Activated CD4-positive, alpha-beta T cell treated with anti-CD3 and anti-CD28 coated beads, Interleukin-2, amount 50 U/mL, for 16 hours (primary cell): ENCODE measurements around the gene POMT1.
"Not testable (repeated sequence)": the region's sequence is repeated elsewhere in the genome, so short reads cannot be mapped to it uniquely, and the experiment has no call there.

ENCODE experiments used
- DNase-seq: peaks from one replicate; pipeline ENCODE4 v3.0.0-alpha.2; 2020

Gene POMT1

DNA sequence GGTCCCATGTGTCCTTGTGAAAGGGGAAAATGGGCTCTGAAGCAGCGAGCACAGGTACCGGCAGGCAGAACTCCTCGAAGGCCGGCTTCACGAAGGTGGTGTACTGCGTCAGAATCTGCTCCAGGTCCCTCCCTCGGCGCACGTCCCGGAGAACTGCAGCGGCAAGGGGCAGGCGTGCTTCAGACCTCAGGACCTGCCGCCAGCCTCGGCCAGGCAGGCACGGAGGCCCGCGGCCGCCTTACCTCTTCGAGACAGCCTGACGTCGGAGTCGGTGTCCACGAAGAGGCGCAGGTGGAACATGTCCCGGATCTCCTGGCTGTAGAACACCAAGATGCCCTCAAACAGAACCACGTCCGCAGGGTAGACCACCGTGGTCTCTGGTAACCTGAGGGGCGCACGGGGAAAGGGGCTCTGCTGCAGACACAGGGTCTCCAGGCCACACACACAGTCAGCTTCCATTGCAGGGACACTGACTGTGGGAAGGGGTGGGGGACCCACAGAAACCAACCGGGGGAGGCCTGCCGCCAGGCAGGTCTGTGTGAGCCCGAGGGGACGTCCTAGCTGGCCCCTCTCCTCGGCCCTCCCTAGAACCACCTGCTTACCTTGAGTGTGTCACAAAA lies 26.3 kb downstream of the POMT1 start:
- DNase-seq, result no peak

GRCh38 chr9:131529597-131530545 lies 27.2 kb downstream of the POMT1 start:
- DNase-seq, result no peak

GRCh38 chr9:131530546-131530919 lies 27.8 kb downstream of the POMT1 start:
- DNase-seq, result no peak

- DNase-seq, result peak; percentile 78
Measured at GRCh38 chr9:131530920-131531832, 28.5 kb downstream of the POMT1 start, which contains the start of gene UCK1. TSS of gene UCK1 (minus strand) at chr9:131531263. CDS start at chr9:131531174, 89 bp downstream.

DNA sequence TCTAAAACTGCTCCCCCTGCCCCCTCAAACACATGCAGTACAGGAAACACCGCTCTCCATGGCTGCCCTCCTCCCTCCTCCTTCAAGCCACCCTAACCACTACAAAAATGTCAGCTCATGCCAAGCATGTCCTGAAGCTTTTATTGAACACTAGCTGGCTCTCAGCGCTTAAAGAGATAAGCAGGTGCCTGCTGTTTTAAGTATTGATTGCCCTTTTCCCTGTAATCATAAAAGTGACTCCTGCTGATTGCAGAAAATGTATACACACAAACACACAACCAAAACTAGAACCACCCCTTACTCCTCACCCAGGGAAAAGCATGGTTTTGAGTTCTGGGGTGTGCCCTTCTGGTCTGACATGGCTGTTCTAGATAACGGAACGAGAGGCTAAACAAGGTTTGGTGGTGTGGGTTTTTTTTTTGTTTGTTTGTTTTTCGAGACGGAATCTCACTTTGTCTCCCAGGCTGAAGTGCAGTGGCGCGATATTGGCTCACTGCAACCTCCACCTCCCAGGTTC lies 32.1 kb downstream of the POMT1 start:
- DNase-seq, result no peak

DNA sequence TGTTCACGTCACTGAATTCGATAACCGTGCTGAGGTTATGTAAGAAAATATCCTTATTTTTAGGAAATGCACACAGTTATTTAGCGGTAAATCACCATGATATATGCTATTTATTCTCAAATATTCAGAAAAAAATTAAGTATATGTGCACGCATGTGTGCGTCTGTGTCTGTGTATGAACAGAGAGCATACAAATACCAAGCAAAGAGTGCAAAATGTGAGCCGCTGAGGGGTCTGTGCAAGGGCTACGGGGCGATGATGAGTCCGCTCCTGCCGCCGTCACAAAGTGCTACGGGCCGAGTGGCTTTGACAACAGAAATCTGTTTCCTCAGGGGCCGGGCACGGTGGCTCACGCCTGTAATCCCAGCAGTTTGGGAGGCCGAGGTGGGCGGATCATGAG lies 35.2 kb downstream of the POMT1 start:
- no peak for DNase-seq

DNA sequence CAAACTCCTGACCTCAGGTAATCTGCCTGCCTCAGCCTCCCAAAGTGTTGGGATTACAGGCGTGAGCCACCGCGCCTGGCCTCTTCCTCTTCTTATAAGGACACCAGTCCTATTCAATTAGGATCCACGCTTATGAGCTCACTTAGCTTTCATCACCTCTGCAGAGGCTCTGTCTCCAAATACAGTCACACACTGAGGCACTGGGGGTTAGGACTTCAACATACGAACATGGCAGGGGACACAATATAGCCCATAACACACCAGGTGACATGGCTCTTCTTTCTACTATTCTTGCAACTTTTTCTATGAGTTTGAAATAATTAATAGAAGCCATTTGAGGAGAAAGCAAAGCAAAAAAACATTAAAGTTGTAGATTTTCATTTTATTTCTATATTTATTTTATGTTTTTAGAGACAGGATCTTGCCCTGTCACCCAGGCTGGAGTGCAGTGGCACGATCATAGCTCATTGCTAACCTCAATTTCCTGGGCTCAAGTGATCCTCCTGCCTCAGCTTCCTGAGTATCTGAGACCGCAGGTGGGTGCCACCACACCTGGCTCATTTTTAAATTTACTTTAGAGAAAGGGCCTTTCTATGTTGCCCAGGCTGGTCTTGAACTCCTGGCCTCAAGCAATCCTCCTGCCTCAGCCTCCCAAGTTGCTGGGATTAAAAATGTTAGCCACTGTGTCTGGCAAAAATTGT lies 36.7 kb downstream of the POMT1 start:
- no peak for DNase-seq

- DNase-seq, result no peak
Measured at GRCh38 chr9:131543141-131543540, 40.4 kb downstream of the POMT1 start.

- no peak for DNase-seq
Measured at GRCh38 chr9:131545003-131545785, 42.5 kb downstream of the POMT1 start, which contains the start of gene PRRT1B. TSS of gene PRRT1B (plus strand) at chr9:131545523. CDS start at chr9:131545616, 93 bp downstream.

- DNase-seq, result no peak
Measured at GRCh38 chr9:131545786-131546335, 43.1 kb downstream of the POMT1 start.

DNA sequence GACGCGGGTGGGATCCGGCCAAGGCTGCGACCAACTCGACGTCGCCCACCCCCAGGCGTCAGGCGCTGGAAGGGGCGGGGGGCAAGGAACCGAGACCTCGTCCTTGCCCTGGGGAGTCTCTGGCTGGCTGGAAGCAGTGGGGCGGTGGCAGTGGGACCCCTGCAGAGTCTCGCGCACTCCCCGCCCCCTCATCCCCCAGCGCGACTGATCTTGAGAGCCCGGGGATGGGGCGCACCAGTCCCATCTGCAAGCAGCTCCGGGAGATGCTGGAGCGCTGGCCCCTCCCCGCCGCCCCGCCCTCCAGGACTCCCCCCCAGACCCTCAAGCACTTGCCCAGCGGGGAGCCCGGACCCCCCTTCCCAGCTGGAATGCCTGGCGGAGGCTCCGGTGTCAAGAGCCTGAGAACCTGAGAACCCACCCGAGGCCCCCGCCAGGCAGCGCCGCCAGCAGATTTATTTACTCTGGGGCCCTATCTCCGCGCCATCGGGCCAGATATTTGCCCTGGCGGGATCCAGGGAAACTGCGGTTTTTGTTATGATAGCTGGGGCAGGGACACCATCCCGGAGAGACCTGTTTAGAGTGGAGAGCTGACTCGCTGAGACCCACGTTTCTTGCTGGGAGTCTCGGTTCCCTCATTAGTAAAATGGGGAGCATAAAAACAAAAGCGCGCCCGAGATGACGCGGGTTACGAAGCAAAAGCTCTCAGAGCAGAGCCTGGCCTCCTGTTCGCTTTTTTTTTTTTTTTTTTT lies 43.8 kb downstream of the POMT1 start:
- DNase-seq, result no peak

DNA sequence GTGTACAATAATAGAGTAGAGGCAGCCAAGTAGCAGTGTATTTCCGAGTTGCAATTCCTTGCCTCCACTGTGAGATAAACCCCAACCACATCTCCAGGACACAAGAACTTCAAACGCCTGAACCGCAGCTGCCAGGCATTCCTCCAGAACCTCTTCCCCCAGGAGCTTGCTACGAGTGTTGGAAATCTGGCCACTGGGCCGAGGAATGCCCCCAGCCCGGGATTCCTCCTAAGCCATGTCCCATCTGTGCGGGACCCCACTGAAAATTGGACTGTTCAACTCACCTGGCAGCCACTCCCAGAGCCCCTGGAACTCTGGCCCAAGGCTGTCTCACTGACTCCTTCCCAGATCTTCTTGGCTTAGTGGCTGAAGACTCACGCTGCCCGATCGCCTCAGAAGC lies 46.5 kb downstream of the POMT1 start:
- not testable (repeated sequence) for DNase-seq

DNA sequence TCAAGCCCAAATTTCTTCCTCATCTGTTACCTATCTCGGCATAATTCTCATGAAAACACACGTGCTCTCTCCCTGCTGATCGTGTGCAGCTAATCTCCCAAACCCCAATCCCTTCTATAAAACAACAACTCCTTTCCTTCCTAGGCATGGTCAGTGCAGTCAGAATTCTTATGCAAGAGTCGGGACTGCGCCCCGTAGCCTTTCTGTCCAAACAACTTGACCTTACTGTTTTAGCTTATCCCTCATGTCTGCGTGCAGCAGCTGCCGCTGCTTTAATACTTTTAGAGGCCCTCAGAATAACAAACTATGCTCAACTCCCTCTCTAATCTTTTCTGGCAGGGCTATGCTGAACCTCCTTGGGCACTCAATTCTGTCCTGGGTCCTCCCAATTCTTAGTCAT lies 47.7 kb downstream of the POMT1 start:
- DNase-seq, result not testable (repeated sequence)

DNA sequence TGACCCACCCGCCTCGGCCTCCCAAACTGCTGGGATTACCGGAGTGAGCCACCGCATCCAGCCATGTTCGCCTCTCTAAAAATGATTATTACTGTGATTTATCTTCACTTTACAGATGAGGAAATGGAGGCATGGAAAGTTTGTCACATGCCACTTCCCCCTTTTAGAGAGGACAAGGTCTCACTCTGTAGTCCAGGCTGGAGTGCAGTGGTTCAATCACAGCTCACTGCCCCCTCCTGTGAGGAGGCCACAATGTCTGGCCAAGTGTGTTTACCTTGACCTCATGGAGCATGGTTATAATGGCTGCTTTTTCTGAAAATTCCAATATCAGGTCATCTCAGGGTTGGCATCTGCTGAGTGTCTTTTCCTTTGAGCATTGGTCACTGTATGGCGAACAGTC lies 49.3 kb downstream of the POMT1 start:
- DNase-seq, result no peak

- DNase-seq, result no peak
Measured at GRCh38 chr9:131554087-131554842, 51.5 kb downstream of the POMT1 start.

- DNase-seq, result no peak
Measured at GRCh38 chr9:131554843-131555351, 52.2 kb downstream of the POMT1 start.

- no peak for DNase-seq
Measured at GRCh38 chr9:131555841-131556673, 53.3 kb downstream of the POMT1 start.
